ENCODE data around the gene UBAP2.

DNA sequence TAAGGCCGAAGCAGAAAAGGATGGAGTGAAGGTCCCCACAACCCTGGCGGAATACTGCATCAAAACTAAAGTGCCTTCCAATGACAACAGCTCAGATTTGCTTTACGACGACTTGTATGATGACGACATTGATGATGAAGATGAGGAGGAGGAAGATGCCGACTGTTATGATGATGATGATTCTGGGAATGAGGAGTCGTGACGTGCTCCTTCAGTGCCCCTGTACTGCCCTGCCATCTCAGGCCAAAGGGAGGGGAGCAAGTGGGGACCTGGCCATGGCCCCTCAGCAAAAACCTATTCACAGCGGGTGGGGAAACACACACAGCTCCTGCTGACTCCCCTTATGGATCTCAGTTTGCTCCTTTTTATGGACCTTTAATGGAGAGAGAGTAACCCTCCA is 131.7 kb downstream of the UBAP2 start:
- TF ChIP-seq CTCF (IDR thresholded peaks at IDR 0.05) (no peak), POLR2A (IDR thresholded peaks at IDR 0.05) (no peak)
